ENCODE data around the gene MCOLN2. TPM values are rescaled to one million over a fixed set of nuclear protein-coding genes. Genes with fewer than 3 reads are reported as not detected.

The MCOLN2 gene
- total RNA-seq, 1 donor, result 1.1 TPM

DNA sequence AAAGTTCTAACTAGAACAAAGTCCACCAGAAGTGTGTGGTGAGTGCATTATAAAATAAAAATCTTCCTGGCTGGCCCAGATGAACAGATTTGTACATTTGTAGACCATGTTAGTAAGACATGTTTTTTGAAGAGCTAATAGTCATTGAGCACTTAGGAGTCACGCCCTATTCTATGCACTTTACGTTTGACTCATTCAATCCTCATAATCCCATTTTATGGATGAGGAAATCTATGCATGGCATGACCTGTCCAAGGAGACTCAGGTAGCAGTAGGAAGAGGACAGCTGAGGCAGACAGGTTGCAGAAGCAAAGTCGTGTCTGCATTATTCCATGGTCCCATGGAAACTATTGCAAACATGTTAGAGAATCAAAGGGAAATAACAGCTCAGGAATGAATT, 73.6 kb downstream of the MCOLN2 start:
- H3K4me3 ChIP-seq (ENCODE audit: low read depth, low read length), result no peak overlapping the region
- no peak for TF ChIP-seq CTCF (IDR thresholded peaks at IDR 0.05; ENCODE audit: insufficient read depth, low read length)
- DNase-seq (ENCODE audit: low read depth), result no peak

DNA sequence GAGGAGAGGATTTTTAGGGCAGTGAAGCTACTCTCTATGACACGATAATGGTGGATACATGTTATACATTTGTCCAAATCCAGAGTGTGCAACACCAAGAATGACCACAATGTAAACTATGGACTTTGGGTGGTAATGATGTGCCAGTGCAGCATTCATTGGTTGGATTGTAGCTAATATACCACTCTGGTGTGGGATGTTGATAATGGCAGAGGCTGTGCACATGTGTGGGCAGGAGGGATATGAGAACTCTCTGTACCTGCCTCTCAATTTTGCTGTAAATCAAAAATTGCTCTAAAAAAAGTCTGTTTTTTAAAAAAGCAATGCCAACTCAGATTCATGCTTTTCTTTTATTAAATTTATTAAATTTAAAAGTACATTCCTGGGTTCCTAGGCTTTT, 76.8 kb downstream of the MCOLN2 start:
- no peak for TF ChIP-seq CTCF (IDR thresholded peaks at IDR 0.05; ENCODE audit: insufficient read depth, low read length)
- H3K4me3 ChIP-seq (ENCODE audit: low read depth, low read length), result no peak overlapping the region
- no peak for DNase-seq (ENCODE audit: low read depth)

DNA sequence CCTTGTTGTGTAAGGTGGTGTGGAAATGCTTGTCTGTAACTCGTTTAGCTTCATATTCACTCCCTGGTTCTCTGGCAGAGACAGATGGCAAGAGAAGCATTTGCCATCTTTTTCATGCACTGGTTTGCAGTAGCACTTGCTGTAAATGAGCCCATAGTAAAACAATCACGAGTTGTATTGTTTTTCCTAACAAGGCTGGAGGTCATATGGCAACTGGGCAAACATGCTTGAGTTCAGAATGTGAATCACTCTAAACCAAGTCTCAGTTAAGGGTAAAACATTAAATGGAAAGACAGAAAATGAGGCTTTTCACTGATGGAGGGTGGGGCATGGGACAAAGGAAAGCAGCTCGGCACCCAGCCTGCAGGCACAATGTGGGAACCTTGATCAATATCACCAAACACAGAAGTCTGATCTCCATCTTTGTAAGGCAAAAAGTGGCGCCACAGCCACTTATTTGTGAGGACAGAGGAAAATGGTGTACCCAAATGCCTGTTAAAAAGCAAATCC, 77.4 kb downstream of the MCOLN2 start:
- DNase-seq (ENCODE audit: low read depth), result no peak
- TF ChIP-seq CTCF (IDR thresholded peaks at IDR 0.05; ENCODE audit: insufficient read depth, low read length), result no peak
- no peak overlapping the region for H3K4me3 ChIP-seq (ENCODE audit: low read depth, low read length)

GRCh38 chr1:84918726-84919336, 78.1 kb downstream of the MCOLN2 start:
- H3K4me3 ChIP-seq (ENCODE audit: low read depth, low read length), result no peak overlapping the region
- no peak for TF ChIP-seq CTCF (IDR thresholded peaks at IDR 0.05; ENCODE audit: insufficient read depth, low read length)
- DNase-seq (ENCODE audit: low read depth), result no peak

GRCh38 chr1:84916897-84917296, 80.0 kb downstream of the MCOLN2 start:
- no peak for TF ChIP-seq CTCF (IDR thresholded peaks at IDR 0.05; ENCODE audit: insufficient read depth, low read length)
- no peak overlapping the region for H3K4me3 ChIP-seq (ENCODE audit: low read depth, low read length)
- DNase-seq (ENCODE audit: low read depth), result no peak

- H3K4me3 ChIP-seq (ENCODE audit: low read depth, low read length), result no peak overlapping the region
- TF ChIP-seq CTCF (IDR thresholded peaks at IDR 0.05; ENCODE audit: insufficient read depth, low read length), result no peak
- peak; percentile 70 for DNase-seq (ENCODE audit: low read depth)
Measured at GRCh38 chr1:84913555-84913892, 83.4 kb downstream of the MCOLN2 start.

Measured in fibroblast of the aortic adventitia (primary cell).